Mesenchymal stem cell (in vitro differentiated cells and primary cell): ENCODE data around the gene GGCX. TPM values are rescaled to one million over a fixed set of nuclear protein-coding genes. Genes with fewer than 3 reads are reported as not detected.

Experiments used
- DNase-seq: peaks from one replicate; pipeline ENCODE4 v3.0.0-alpha.2; 2013
- H2AFZ ChIP-seq: one replicate; pipeline ENCODE4 v1.6.1; 2013; ENCODE audit warnings: low read depth, mild to moderate bottlenecking, control low read depth, inconsistent platforms, low read length, moderate library complexity
- H2AK5ac ChIP-seq: 2 replicates; pipeline ENCODE4 v1.6.1; 2013; ENCODE audit warnings: low read length, moderate library complexity, mild to moderate bottlenecking, inconsistent platforms; ENCODE audit not compliant: severe bottlenecking
- H2BK120ac ChIP-seq: one replicate; pipeline ENCODE4 v1.6.1; 2013; ENCODE audit warnings: low read depth, mild to moderate bottlenecking, inconsistent platforms, low read length, moderate library complexity
- H2BK12ac ChIP-seq, 2 experiments: one replicate each; pipeline ENCODE4 v1.6.1; 2013; ENCODE audit warnings: inconsistent platforms in 2 of 2, low read length in 2 of 2, mild to moderate bottlenecking in 2 of 2, moderate library complexity in 2 of 2, control low read depth in 1 of 2
- H2BK15ac ChIP-seq: one replicate; pipeline ENCODE4 v1.6.1; 2013; ENCODE audit warnings: mild to moderate bottlenecking, low read depth, inconsistent platforms; ENCODE audit not compliant: poor library complexity, severe bottlenecking
- H2BK5ac ChIP-seq: 2 replicates; pipeline ENCODE4 v1.6.1; 2013; ENCODE audit warnings: low read depth, mild to moderate bottlenecking, low read length, control low read depth, inconsistent platforms; ENCODE audit not compliant: poor library complexity, severe bottlenecking
- H3K14ac ChIP-seq, 2 experiments: one replicate each; pipeline ENCODE4 v1.6.1; 2013; ENCODE audit warnings: inconsistent platforms in 2 of 2, low read length in 2 of 2, control low read depth in 1 of 2, mild to moderate bottlenecking in 1 of 2, moderate library complexity in 1 of 2
- H3K18ac ChIP-seq, 2 experiments: one replicate each; pipeline ENCODE4 v1.6.1; 2013; ENCODE audit warnings: inconsistent platforms in 2 of 2, low read length in 2 of 2, control low read depth in 1 of 2, low read depth in 1 of 2, mild to moderate bottlenecking in 1 of 2
- H3K23ac ChIP-seq, 2 experiments: one replicate each; pipeline ENCODE4 v1.6.1; 2013; ENCODE audit warnings: inconsistent platforms in 2 of 2, low read length in 2 of 2, mild to moderate bottlenecking in 2 of 2, moderate library complexity in 2 of 2, control low read depth in 1 of 2
- H3K27ac ChIP-seq: 2 replicates; pipeline ENCODE4 v1.5.1; 2013; ENCODE audit warnings: mild to moderate bottlenecking, moderate library complexity, low read length, control low read depth, inconsistent platforms; ENCODE audit not compliant: poor library complexity, severe bottlenecking
- H3K27me3 ChIP-seq, 2 experiments: 2 replicates each; pipeline versions ENCODE4 v1.6.1 to v1.7.0; 2013; ENCODE audit warnings: low read length in 2 of 2, mild to moderate bottlenecking in 2 of 2, moderate library complexity in 2 of 2, control low read depth in 1 of 2, inconsistent platforms in 1 of 2; ENCODE audit not compliant: control insufficient read depth in 1 of 2, insufficient read depth in 1 of 2
- H3K36me3 ChIP-seq, 2 experiments: 2 replicates each; pipeline versions ENCODE4 v1.6.1 to v1.7.0; 2013; ENCODE audit warnings: low read length in 2 of 2, control low read depth in 1 of 2, inconsistent platforms in 1 of 2, low read depth in 1 of 2, mild to moderate bottlenecking in 1 of 2; ENCODE audit not compliant: insufficient read depth in 2 of 2, control insufficient read depth in 1 of 2
- H3K4ac ChIP-seq, 2 experiments: one replicate each; pipeline ENCODE4 v1.6.1; 2013; ENCODE audit warnings: inconsistent platforms in 2 of 2, low read length in 2 of 2, mild to moderate bottlenecking in 2 of 2, moderate library complexity in 2 of 2, control low read depth in 1 of 2, low read depth in 1 of 2
- H3K4me1 ChIP-seq: 2 replicates; pipeline ENCODE4 v1.6.1; 2013; ENCODE audit warnings: low read depth, low read length, control low read depth; ENCODE audit not compliant: control insufficient read depth, insufficient read depth
- H3K4me2 ChIP-seq: 2 replicates; pipeline ENCODE4 v1.6.1; 2013; ENCODE audit warnings: low read length, mild to moderate bottlenecking, inconsistent platforms; ENCODE audit not compliant: poor library complexity, severe bottlenecking
- H3K4me3 ChIP-seq, 2 experiments: 2 replicates each; pipeline versions ENCODE4 v1.5.1 to v1.7.0; 2013; ENCODE audit warnings: low read length in 2 of 2, mild to moderate bottlenecking in 2 of 2, control low read depth in 1 of 2, low read depth in 1 of 2; ENCODE audit not compliant: insufficient read depth in 1 of 2
- H3K79me1 ChIP-seq: replicated peaks from 2 replicates; pipeline ENCODE4 v1.6.1; 2013; ENCODE audit warnings: mild to moderate bottlenecking, control low read depth, low read length, inconsistent platforms; ENCODE audit not compliant: poor library complexity, severe bottlenecking
- H3K9ac ChIP-seq: 2 replicates; pipeline ENCODE4 v1.7.0; 2013; ENCODE audit warnings: mild to moderate bottlenecking, low read length, moderate library complexity
- H3K9me3 ChIP-seq: 2 replicates; pipeline ENCODE4 v1.7.0; 2013; ENCODE audit warnings: mild to moderate bottlenecking, low read length; ENCODE audit not compliant: control insufficient read depth
- H4K8ac ChIP-seq: one replicate; pipeline ENCODE4 v1.6.1; 2013; ENCODE audit warnings: inconsistent platforms, mild to moderate bottlenecking, low read length, moderate library complexity
- H4K91ac ChIP-seq: one replicate; pipeline ENCODE4 v1.6.1; 2013; ENCODE audit warnings: mild to moderate bottlenecking, low read length, inconsistent platforms
- WGBS: methylation state at CpG from one replicate; pipeline ENCODE4 v1.1.7; 2013; ENCODE audit warnings: mixed read lengths; 5-methylcytosine and 5-hydroxymethylcytosine counted together
- polyA plus RNA-seq, 2 experiments: library from polyadenylated mRNA; stranded (reverse); fragments of 200-250 nt; gene quantifications; one replicate each; pipeline ENCODE4 v1.2.3, GENCODE V29; 2013

GGCX gene
- polyA plus RNA-seq (2013, experiment 1 of 2): 39.8 TPM
- polyA plus RNA-seq (2013, experiment 2 of 2): 41.1 TPM

DNA sequence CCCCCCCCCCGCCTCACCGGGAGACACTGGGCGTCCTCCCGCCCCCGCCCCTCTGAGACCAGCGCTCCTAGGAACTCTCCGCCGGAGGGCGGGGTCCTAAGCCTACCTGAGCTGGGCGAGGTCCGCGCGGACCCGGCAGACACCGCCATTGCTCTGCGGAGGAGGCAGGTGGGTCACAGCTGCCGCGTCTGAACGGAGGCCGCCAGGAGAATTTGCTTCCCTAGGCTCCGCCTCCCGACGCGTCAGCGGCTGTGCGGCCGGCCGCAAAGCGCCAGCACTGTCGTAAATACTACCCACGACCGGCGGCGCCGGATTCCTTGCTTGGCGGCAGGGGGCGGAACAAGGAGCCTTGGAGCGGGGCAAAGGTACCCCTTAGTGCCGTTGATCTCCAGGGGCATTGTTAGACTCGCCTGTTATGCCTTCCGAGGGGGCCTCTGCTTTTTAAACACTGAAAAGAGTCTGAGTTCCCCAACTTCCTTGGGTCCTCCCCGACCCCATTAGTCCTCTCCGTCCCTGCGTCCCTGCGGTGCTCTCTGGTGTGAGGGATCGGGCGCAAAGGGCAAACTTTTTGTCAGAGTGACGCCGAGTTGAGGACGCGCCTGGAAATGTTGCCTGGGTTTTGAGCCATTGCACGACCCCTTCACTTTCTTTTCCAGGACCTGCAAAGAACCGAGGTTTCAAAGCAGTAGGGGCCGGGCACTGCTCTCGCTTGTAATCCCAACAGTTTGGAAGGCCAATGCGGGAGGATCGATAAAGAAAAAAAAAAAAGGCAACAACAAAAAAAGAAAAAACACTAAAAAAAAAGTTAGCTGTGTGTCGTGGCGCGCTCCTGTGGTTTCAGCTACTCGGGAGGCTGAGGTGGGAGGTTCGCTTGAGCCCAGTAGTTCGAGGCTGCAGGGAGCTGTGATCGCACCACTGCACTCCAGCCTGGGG is at the start of gene GGCX:
GGCX (minus strand) TSS at position 214 of the 933 bp plus-strand sequence; CDS start at position 149, 65 bp downstream.
- Histone ChIP-seq H3K27ac (peak within 1 kb of the TSS; percentile 80), H3K4ac (peak within 1 kb of the TSS; percentile 9 to 88), H3K4me3 (peak within 1 kb of the TSS; percentile 86 to 95), H2BK12ac (no peak within 1 kb of the TSS), H3K36me3 (peaks cover 8 to 21% of the 10 kb centered on the region in 2 experiments), H3K23ac (peak within 1 kb of the TSS in 1 of 2 experiments; percentile 54), H4K91ac (peak within 1 kb of the TSS; percentile 78), H3K9ac (peak within 1 kb of the TSS; percentile 96), H2BK120ac (peak within 1 kb of the TSS; percentile 77), H2AFZ (peak within 1 kb of the TSS; percentile 72), H4K8ac (peak within 1 kb of the TSS; percentile 30), H3K18ac (peak within 1 kb of the TSS; percentile 64 to 94), H2AK5ac (no peak within 1 kb of the TSS), H3K4me2 (peak within 1 kb of the TSS; percentile 95), H3K9me3 (no peaks in the 10 kb centered on the region), H3K14ac (peak within 1 kb of the TSS in 1 of 2 experiments; percentile 64), H3K4me1 (peaks cover 6% of the 10 kb centered on the region), H2BK15ac (peak within 1 kb of the TSS; percentile 70), H2BK5ac (no peak within 1 kb of the TSS), H3K79me1 (peaks cover 16% of the 10 kb centered on the region), H3K27me3 (no peaks in the 10 kb centered on the region)
- 9% methylated on average over 59 of the region's 64 CpGs for WGBS
- DNase-seq: peak; percentile 95

DNA sequence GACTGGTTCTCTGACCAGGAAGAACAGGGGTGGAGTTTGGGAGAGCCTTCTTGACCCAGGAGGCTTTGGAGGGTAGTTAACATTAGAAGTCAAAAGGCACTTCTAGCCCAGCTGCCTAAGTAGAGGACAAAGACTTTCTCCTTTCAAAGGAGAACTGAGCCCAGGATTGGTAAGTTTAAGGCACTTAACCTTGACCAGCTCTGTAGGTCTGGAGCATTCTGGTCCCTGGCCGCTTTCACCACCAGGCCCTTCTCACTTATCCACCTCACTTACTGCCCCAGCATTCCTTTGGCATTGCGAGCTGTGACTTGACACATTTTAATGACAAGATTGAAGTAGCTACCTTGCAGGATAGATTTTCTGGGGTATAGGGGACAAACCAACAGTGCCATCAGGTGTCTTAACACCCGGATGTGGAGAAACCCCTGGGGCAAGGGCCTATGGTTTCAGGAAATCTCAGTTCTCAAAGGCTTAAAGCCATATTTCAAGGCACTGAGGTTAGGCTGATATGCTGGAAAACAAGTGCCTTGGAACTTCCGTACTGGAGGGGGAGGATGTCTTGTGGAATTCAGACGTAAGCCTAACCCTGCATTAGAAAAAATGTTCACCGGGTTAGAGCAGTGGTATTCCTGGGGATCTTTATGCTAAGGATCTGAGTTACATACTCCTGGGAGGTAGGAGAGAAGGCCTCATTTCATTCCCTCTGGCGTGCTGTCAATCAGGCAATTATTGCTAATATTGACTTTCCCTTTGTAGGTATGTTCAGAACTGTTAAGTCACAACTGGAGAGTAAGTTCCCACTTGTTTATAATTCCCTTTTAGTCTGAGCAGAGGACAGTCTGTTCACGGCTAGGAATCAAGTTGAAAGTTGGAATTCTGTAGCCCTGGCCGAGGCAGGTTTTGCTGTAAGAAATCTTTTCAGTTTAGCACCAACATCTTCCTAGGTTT is 46.2 kb upstream of the GGCX start:
- H2AFZ ChIP-seq: no peak overlapping the region
- H3K4me2 ChIP-seq: no peak overlapping the region
- H3K4me1 ChIP-seq: peaks cover 21% of the 10 kb centered on the region
- no peak overlapping the region for H2BK12ac ChIP-seq
- H3K79me1 ChIP-seq: peaks cover 11% of the 10 kb centered on the region
- H3K9me3 ChIP-seq: no peaks in the 10 kb centered on the region
- H3K23ac ChIP-seq: no peak overlapping the region
- peaks cover 18 to 42% of the 10 kb centered on the region in 2 experiments for H3K36me3 ChIP-seq
- H3K4me3 ChIP-seq: no peak overlapping the region
- H2BK120ac ChIP-seq: no peak overlapping the region
- DNase-seq: no peak
- no peak overlapping the region for H3K4ac ChIP-seq
- no peak overlapping the region for H2BK5ac ChIP-seq
- no peak overlapping the region for H4K91ac ChIP-seq
- H2AK5ac ChIP-seq: peak overlapping the region; percentile 34
- no peak overlapping the region for H3K27ac ChIP-seq
- H3K9ac ChIP-seq: peak overlapping the region; percentile 15
- H3K18ac ChIP-seq: no peak overlapping the region
- no peak overlapping the region for H3K14ac ChIP-seq
- no peaks in the 10 kb centered on the region for H3K27me3 ChIP-seq
- H2BK15ac ChIP-seq: no peak overlapping the region
- 95% methylated on average over 9 of the region's 9 CpGs for WGBS
- H4K8ac ChIP-seq: no peak overlapping the region

DNA sequence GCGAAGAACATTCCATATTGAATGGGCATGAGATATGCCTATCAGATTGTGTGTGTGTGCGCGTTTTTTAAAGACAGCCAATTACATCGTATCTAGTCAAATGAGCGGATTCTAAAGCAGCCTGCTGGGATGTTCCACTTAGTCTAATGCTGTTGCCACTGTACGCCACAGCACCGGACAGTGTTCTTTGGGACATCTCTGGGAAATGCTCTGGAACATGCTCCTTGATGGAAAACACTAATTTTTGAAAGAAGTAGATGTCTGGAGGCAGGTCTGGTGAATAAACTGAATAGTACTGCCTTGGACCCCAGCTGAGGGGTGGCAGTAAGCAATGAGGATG is 44.8 kb upstream of the GGCX start:
- Histone ChIP-seq H3K14ac (no peak overlapping the region), H2AK5ac (peak overlapping the region; percentile 17), H3K27ac (peak overlapping the region; percentile 76), H4K8ac (no peak overlapping the region), H3K27me3 (no peaks in the 10 kb centered on the region), H3K23ac (no peak overlapping the region), H3K4ac (peak overlapping the region in 1 of 2 experiments; percentile 5), H3K9me3 (no peaks in the 10 kb centered on the region), H3K4me3 (no peak overlapping the region), H3K18ac (peak overlapping the region in 1 of 2 experiments; percentile 16), H2BK5ac (no peak overlapping the region), H2BK12ac (peak overlapping the region in 1 of 2 experiments; percentile 37), H3K79me1 (peaks cover 21% of the 10 kb centered on the region), H2BK15ac (no peak overlapping the region), H4K91ac (no peak overlapping the region), H2AFZ (no peak overlapping the region), H3K36me3 (peaks cover 19 to 42% of the 10 kb centered on the region in 2 experiments), H3K4me1 (peaks cover 29% of the 10 kb centered on the region), H3K9ac (peak overlapping the region; percentile 7), H3K4me2 (no peak overlapping the region), H2BK120ac (no peak overlapping the region)
- WGBS: 86% methylated on average over 7 of the region's 7 CpGs
- no peak for DNase-seq
